GM18511 (cell line): ENCODE measurements around the gene MBD6.
"Not testable (repeated sequence)": the region's sequence is repeated elsewhere in the genome, so short reads cannot be mapped to it uniquely, and the experiment has no call there.

Experiments used
- ATAC-seq: cut with Tn5 transposase; IDR thresholded peaks from one replicate; pipeline ENCODE4 v1.9.1; 2021; ENCODE audit warnings: mild to moderate bottlenecking, moderate library complexity; ENCODE audit not compliant: unreplicated experiment

Gene MBD6

GRCh38 chr12:57568838-57569237 lies 46.2 kb downstream of the MBD6 start:
- ATAC-seq: no peak

GRCh38 chr12:57569858-57570257 lies 47.2 kb downstream of the MBD6 start:
- ATAC-seq: no peak

- ATAC-seq: not testable (repeated sequence)
These were observed 47.8 kb downstream of the MBD6 start for GRCh38 chr12:57570438-57570837.

- ATAC-seq: no peak
These were observed 49.5 kb downstream of the MBD6 start for GRCh38 chr12:57571926-57572762.

GRCh38 chr12:57574795-57575194 lies 52.2 kb downstream of the MBD6 start:
- no peak for ATAC-seq

GRCh38 chr12:57575771-57576612 lies 53.4 kb downstream of the MBD6 start:
- ATAC-seq: no peak

GRCh38 chr12:57576613-57577160 lies 54.1 kb downstream of the MBD6 start:
- no peak for ATAC-seq

- no peak for ATAC-seq
These were observed 55.5 kb downstream of the MBD6 start for GRCh38 chr12:57577981-57578758.

GRCh38 chr12:57579011-57579410 lies 56.4 kb downstream of the MBD6 start:
- no peak for ATAC-seq
